Measurements from ENCODE around the gene OASL.

The OASL gene

GRCh38 chr12:121086781-121087295, 47.8 kb upstream of the OASL start:
- Histone ChIP-seq H3K36me3 (ENCODE audit: control insufficient read depth in 2 of 2, insufficient read depth in 1 of 2, low read length in 2 of 2) (no peaks in the 10 kb centered on the region), H3K27ac (ENCODE audit: extremely low read depth, low read depth, low read length) (no peak overlapping the region), H3K4me3 (ENCODE audit: low read depth, low read length) (no peak overlapping the region), H3K4me1 (ENCODE audit: control insufficient read depth, insufficient read depth, low read length) (no peaks in the 10 kb centered on the region), H3K9me3 (ENCODE audit: control insufficient read depth, insufficient read depth, low read depth, low read length) (no peaks in the 10 kb centered on the region)
- TF ChIP-seq ZNF670 (tag by site-specific recombination; IDR thresholded peaks at IDR 0.05; ENCODE audit: low read depth) (no peak), ZNF24 (tag by site-specific recombination; IDR thresholded peaks at IDR 0.05) (no peak), ZNF843 (tag by site-specific recombination; IDR thresholded peaks at IDR 0.05) (no peak), KLF16 (tag by site-specific recombination; IDR thresholded peaks at IDR 0.05) (no peak), ZNF416 (tag by site-specific recombination; IDR thresholded peaks at IDR 0.05) (no peak), HOXD13 (CRISPR knock-in tag; IDR thresholded peaks at IDR 0.05; ENCODE audit: borderline replicate concordance) (no peak), ZFP41 (tag by site-specific recombination; IDR thresholded peaks at IDR 0.05; ENCODE audit: borderline replicate concordance) (no peak), BCL11A (tag by site-specific recombination; IDR thresholded peaks at IDR 0.05; ENCODE audit: low read depth) (no peak), KLF1 (tag by site-specific recombination; IDR thresholded peaks at IDR 0.05) (no peak), ZNF2 (tag by site-specific recombination; IDR thresholded peaks at IDR 0.05) (no peak), PRDM1 (tag by site-specific recombination; IDR thresholded peaks at IDR 0.05) (no peak)
- ChIA-PET CTCF (interaction anchor here (0.6 to 0.9 kb wide), 2 partner anchors 9 to 491 kb away, joined by 3 to 4 read pairs; no protein-coding TSS in a partner anchor), POLR2A (no interaction called here)

DNA sequence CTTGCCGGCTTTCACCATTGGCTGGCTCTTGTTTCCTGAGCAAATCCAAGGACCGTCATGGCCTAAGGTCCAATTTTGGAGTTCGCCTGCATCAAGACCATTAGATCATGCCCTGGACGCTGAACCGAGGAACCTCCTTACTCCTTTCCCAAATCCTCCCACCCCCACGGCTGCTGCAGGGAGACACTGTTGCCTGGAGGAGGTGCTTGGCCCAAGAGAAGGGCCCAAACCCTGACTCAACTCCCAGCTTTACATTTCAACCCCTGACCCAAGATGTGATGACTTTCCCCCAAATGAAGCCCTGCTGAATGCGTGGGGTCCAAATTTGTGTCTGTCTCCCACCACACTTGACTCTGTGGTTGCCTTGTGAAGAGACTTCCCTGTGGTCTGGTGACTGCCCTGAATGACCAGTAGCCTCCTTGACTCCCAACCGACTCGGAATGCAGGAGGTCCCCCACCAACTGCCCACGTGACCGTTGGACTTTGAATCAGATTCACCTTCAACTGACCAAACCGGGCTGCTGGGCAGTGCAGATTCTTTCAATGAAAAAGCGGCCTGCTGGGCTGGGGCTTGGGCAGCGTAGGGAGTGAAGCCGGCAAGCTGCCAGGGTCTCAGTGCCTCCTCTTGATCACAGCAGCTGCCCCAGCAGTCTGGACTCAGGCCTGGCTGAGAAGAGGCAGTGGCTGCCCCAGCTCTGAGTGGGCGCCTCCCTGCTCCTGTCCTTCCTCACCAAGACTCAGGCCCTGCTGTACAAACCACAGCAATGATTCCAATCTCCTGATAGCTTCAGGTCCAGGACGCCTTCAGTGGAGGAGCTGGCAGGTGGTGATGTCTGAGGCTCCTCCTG, 46.7 kb upstream of the OASL start:
- no peaks in the 10 kb centered on the region for H3K9me3 ChIP-seq (ENCODE audit: control insufficient read depth, insufficient read depth, low read depth, low read length)
- no peaks in the 10 kb centered on the region for H3K4me1 ChIP-seq (ENCODE audit: control insufficient read depth, insufficient read depth, low read length)
- POLR2A ChIA-PET: no interaction called here
- H3K4me3 ChIP-seq (ENCODE audit: low read depth, low read length): no peak overlapping the region
- TF ChIP-seq ZBTB1 (tag by site-specific recombination; IDR thresholded peaks at IDR 0.05): no peak
- no peak for TF ChIP-seq WT1 (tag by site-specific recombination; IDR thresholded peaks at IDR 0.05)
- no peak for TF ChIP-seq ZNF529 (tag by site-specific recombination; IDR thresholded peaks at IDR 0.05; ENCODE audit: insufficient replicate concordance)
- CTCF ChIA-PET: interaction anchor here (0.9 kb wide), 1 partner anchor 10 kb away, joined by 3 read pairs; no protein-coding TSS in a partner anchor
- H3K27ac ChIP-seq (ENCODE audit: extremely low read depth, low read depth, low read length): no peak overlapping the region
- no peaks in the 10 kb centered on the region for H3K36me3 ChIP-seq (ENCODE audit: control insufficient read depth in 2 of 2, insufficient read depth in 1 of 2, low read length in 2 of 2)

DNA sequence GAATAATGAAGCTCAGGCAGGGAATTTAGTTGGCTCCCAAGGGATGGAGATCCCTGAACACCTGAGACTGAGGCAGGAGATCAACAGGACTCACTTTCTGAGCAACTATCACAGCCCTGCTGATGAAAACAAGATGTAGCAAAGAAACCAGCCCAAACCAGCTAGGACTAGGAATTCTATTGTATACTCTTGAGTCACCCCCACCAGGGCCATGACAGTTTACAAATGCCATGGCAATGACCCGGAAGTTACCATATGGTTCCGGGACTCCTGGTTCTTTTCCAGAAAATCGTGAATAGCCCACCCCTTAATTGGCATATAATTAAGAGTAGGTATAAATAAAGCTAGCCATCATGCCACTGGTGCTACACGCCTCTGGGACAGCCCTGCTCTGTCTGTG, 46.0 kb upstream of the OASL start:
- Histone ChIP-seq H3K36me3 (ENCODE audit: control insufficient read depth in 2 of 2, insufficient read depth in 1 of 2, low read length in 2 of 2) (no peaks in the 10 kb centered on the region), H3K9me3 (ENCODE audit: control insufficient read depth, insufficient read depth, low read depth, low read length) (no peaks in the 10 kb centered on the region), H3K4me1 (ENCODE audit: control insufficient read depth, insufficient read depth, low read length) (no peaks in the 10 kb centered on the region), H3K4me3 (ENCODE audit: low read depth, low read length) (no peak overlapping the region), H3K27ac (ENCODE audit: extremely low read depth, low read depth, low read length) (no peak overlapping the region)
- POLR2A ChIA-PET: no interaction called here
- CTCF ChIA-PET: interaction anchor here (1.2 kb wide), 1 partner anchor 357 kb away, joined by 3 read pairs; no protein-coding TSS in a partner anchor
- TF ChIP-seq MEIS1 (CRISPR knock-in tag; IDR thresholded peaks at IDR 0.05; ENCODE audit: borderline replicate concordance): no peak
- TF ChIP-seq ZNF112 (tag by site-specific recombination; IDR thresholded peaks at IDR 0.05): no peak
- TF ChIP-seq ZNF26 (tag by site-specific recombination; IDR thresholded peaks at IDR 0.05): no peak
- TF ChIP-seq SP7 (tag by site-specific recombination; IDR thresholded peaks at IDR 0.05): no peak
- no peak for TF ChIP-seq ZNF837 (tag by site-specific recombination; IDR thresholded peaks at IDR 0.05)
- TF ChIP-seq ELK4 (IDR thresholded peaks at IDR 0.05; ENCODE audit: borderline replicate concordance, low read depth, low read length): no peak
- TF ChIP-seq YY1 (tag by site-specific recombination; IDR thresholded peaks at IDR 0.05): no peak
- TF ChIP-seq, protein P1, sequence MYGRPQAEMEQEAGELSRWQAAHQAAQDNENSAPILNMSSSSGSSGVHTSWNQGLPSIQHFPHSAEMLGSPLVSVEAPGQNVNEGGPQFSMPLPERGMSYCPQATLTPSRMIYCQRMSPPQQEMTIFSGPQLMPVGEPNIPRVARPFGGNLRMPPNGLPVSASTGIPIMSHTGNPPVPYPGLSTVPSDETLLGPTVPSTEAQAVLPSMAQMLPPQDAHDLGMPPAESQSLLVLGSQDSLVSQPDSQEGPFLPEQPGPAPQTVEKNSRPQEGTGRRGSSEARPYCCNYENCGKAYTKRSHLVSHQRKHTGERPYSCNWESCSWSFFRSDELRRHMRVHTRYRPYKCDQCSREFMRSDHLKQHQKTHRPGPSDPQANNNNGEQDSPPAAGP (tag by site-specific recombination; IDR thresholded peaks at IDR 0.05): no peak
- TF ChIP-seq ZNF660 (tag by site-specific recombination; IDR thresholded peaks at IDR 0.05): no peak
- no peak for TF ChIP-seq REST (tag by site-specific recombination; IDR thresholded peaks at IDR 0.05)
- no peak for TF ChIP-seq ZBTB20 (tag by site-specific recombination; IDR thresholded peaks at IDR 0.05)

Measured in HEK293 (cell line).